Trophoblast cell (in vitro differentiated cells and primary cell): ENCODE results near the gene YBX1.

Experiments used
- DNase-seq, 2 donors: peaks; one replicate each; pipeline ENCODE4 v3.0.0-alpha.2; 2016
- H2AFZ ChIP-seq: 2 replicates; pipeline ENCODE4 v1.6.1; 2013; ENCODE audit warnings: low read length, moderate library complexity, mild to moderate bottlenecking; ENCODE audit not compliant: insufficient read depth, poor library complexity
- H2AK5ac ChIP-seq: 2 replicates; pipeline ENCODE4 v1.6.1; 2013; ENCODE audit warnings: mild to moderate bottlenecking, low read length
- H2BK120ac ChIP-seq: 2 replicates; pipeline ENCODE4 v1.6.1; 2013; ENCODE audit warnings: low read length, mild to moderate bottlenecking, moderate library complexity; ENCODE audit not compliant: insufficient read depth, poor library complexity
- H2BK12ac ChIP-seq: 2 replicates; pipeline ENCODE4 v1.6.1; 2013; ENCODE audit warnings: mild to moderate bottlenecking, low read length, moderate library complexity
- H2BK5ac ChIP-seq: 2 replicates; pipeline ENCODE4 v1.6.1; 2013; ENCODE audit warnings: low read length, low read depth, moderate library complexity, mild to moderate bottlenecking; ENCODE audit not compliant: poor library complexity
- H3K14ac ChIP-seq: 2 replicates; pipeline ENCODE4 v1.6.1; 2013; ENCODE audit warnings: mild to moderate bottlenecking, low read length
- H3K18ac ChIP-seq: 2 replicates; pipeline ENCODE4 v1.6.1; 2013; ENCODE audit warnings: mild to moderate bottlenecking, low read length
- H3K23ac ChIP-seq: 2 replicates; pipeline ENCODE4 v1.6.1; 2013; ENCODE audit warnings: low read length
- H3K27ac ChIP-seq: 2 replicates; pipeline ENCODE4 v1.5.1; 2013; ENCODE audit warnings: low read depth, mild to moderate bottlenecking, inconsistent platforms, low read length, moderate library complexity
- H3K27me3 ChIP-seq: 2 replicates; pipeline ENCODE4 v1.6.1; 2013; ENCODE audit warnings: inconsistent platforms, mild to moderate bottlenecking, low read length, moderate library complexity; ENCODE audit not compliant: insufficient read depth
- H3K36me3 ChIP-seq, 2 experiments: 1 replicate in 1 of 2; 2 replicates in 1 of 2; pipeline ENCODE4 v1.6.1; 2013; ENCODE audit warnings: low read length in 2 of 2, mild to moderate bottlenecking in 2 of 2, moderate library complexity in 1 of 2; ENCODE audit not compliant: insufficient read depth in 2 of 2, control insufficient read depth in 1 of 2
- H3K4ac ChIP-seq: 2 replicates; pipeline ENCODE4 v1.6.1; 2013; ENCODE audit warnings: low read depth, mild to moderate bottlenecking, low read length, moderate library complexity
- H3K4me1 ChIP-seq, 2 experiments: 1 replicate in 1 of 2; 2 replicates in 1 of 2; pipeline ENCODE4 v1.6.1; 2013; ENCODE audit warnings: low read length in 2 of 2, mild to moderate bottlenecking in 2 of 2, moderate library complexity in 1 of 2; ENCODE audit not compliant: insufficient read depth in 2 of 2, control insufficient read depth in 1 of 2
- H3K4me2 ChIP-seq: 2 replicates; pipeline ENCODE4 v1.6.1; 2013; ENCODE audit warnings: inconsistent platforms, mild to moderate bottlenecking, low read length, moderate library complexity
- H3K4me3 ChIP-seq: 2 replicates; pipeline ENCODE4 v1.5.1; 2013; ENCODE audit warnings: mild to moderate bottlenecking, low read depth, low read length, inconsistent platforms
- H3K79me1 ChIP-seq: one replicate; pipeline ENCODE4 v1.6.1; 2013; ENCODE audit warnings: low read length
- H3K79me2 ChIP-seq: 2 replicates; pipeline ENCODE4 v1.6.1; 2013; ENCODE audit warnings: low read length, mild to moderate bottlenecking; ENCODE audit not compliant: control insufficient read depth, insufficient read depth, poor library complexity
- H3K9ac ChIP-seq: 2 replicates; pipeline ENCODE4 v1.6.1; 2013; ENCODE audit warnings: mild to moderate bottlenecking, low read length
- H3K9me3 ChIP-seq: 2 replicates; pipeline ENCODE4 v1.6.1; 2013; ENCODE audit warnings: low read depth, mild to moderate bottlenecking, control low read depth, inconsistent platforms, low read length; ENCODE audit not compliant: insufficient read depth
- H4K12ac ChIP-seq: 2 replicates; pipeline ENCODE4 v1.6.1; 2013; ENCODE audit warnings: low read depth, mild to moderate bottlenecking, low read length, moderate library complexity
- H4K8ac ChIP-seq: 2 replicates; pipeline ENCODE4 v1.6.1; 2013; ENCODE audit warnings: low read depth, mild to moderate bottlenecking, low read length, moderate library complexity
- H4K91ac ChIP-seq: one replicate; pipeline ENCODE4 v1.6.1; 2013; ENCODE audit warnings: low read depth, mild to moderate bottlenecking, low read length, moderate library complexity
- WGBS: extraction: QIAGEN DNeasy Blood & Tissue Kit; methylation state at CpG from one replicate; pipeline ENCODE4 v1.1.7; 2013; ENCODE audit warnings: missing lambda C conversion rate; ENCODE audit not compliant: insufficient read length, insufficient coverage; ENCODE audit errors: extremely low coverage; 5-methylcytosine and 5-hydroxymethylcytosine counted together

Gene YBX1

GRCh38 chr1:42676534-42677087 lies 5.6 kb upstream of the YBX1 start:
- H3K23ac ChIP-seq: no peak overlapping the region
- no CpG with 5 or more reads among the region's 3 CpGs for WGBS
- H3K27ac ChIP-seq: no peak overlapping the region
- H2BK5ac ChIP-seq: no peak overlapping the region
- H4K12ac ChIP-seq: no peak overlapping the region
- H2AFZ ChIP-seq: no peak overlapping the region
- H3K4me2 ChIP-seq: no peak overlapping the region
- H3K9me3 ChIP-seq: no peaks in the 10 kb centered on the region
- peaks cover under 1% of the 10 kb centered on the region for H3K79me1 ChIP-seq
- no peak overlapping the region for H3K4me3 ChIP-seq
- H2BK12ac ChIP-seq: no peak overlapping the region
- no peak overlapping the region for H4K8ac ChIP-seq
- no peak for DNase-seq
- H3K79me2 ChIP-seq: peaks cover 2% of the 10 kb centered on the region
- no peak overlapping the region for H3K18ac ChIP-seq
- H3K9ac ChIP-seq: no peak overlapping the region
- H3K4ac ChIP-seq: no peak overlapping the region
- H2AK5ac ChIP-seq: no peak overlapping the region
- no peak overlapping the region for H3K14ac ChIP-seq
- peaks cover 2 to 6% of the 10 kb centered on the region in 2 experiments for H3K4me1 ChIP-seq
- no peak overlapping the region for H2BK120ac ChIP-seq
- no peak overlapping the region for H4K91ac ChIP-seq
- H3K27me3 ChIP-seq: no peaks in the 10 kb centered on the region
- H3K36me3 ChIP-seq: peaks cover 1 to 12% of the 10 kb centered on the region in 2 experiments

DNA sequence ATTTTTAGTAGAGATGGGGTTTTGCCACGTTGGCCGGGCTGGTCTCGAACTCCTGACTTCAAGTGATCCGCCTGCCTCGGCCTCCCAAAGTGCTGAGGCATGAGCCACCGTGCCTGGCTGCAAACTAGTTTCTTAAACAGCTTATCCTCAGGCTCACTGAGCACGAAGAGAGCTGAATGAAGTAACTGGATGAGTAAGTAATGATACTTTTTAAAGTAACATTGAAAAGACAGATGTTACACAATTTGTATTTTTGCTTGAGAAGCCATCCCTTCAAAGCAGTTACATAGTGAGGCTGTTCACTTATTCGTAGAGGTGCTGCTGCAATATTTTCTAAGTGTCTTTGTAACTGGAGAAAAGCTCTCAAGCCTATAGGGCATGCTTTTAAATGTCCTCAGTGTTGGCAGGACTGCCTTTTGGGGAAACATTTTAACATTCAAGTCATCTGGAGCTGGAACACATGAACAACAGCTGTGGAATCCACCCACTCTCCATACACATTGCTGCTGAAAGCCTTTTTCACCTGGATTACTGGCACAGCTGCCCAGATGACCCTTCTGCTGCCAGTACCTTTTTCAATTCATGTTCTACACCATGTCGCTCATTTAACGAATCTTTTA lies 2.7 kb upstream of the YBX1 start:
- H3K4ac ChIP-seq: no peak overlapping the region
- H2AK5ac ChIP-seq: no peak overlapping the region
- WGBS: no CpG with 5 or more reads among the region's 10 CpGs

GRCh38 chr1:42680055-42680454 lies 2.2 kb upstream of the YBX1 start:
- Histone ChIP-seq H2BK12ac (no peak overlapping the region), H3K27me3 (no peaks in the 10 kb centered on the region), H3K4me3 (no peak overlapping the region), H2BK120ac (no peak overlapping the region), H4K12ac (no peak overlapping the region), H3K79me2 (peaks cover 15% of the 10 kb centered on the region), H3K4me2 (no peak overlapping the region), H3K18ac (no peak overlapping the region), H3K14ac (no peak overlapping the region), H3K4ac (no peak overlapping the region), H4K8ac (no peak overlapping the region), H4K91ac (no peak overlapping the region), H3K4me1 (peaks cover 6 to 9% of the 10 kb centered on the region in 2 experiments), H3K23ac (no peak overlapping the region), H3K9me3 (no peaks in the 10 kb centered on the region), H3K27ac (no peak overlapping the region), H2BK5ac (no peak overlapping the region), H3K79me1 (peaks cover 5% of the 10 kb centered on the region), H2AFZ (no peak overlapping the region), H2AK5ac (no peak overlapping the region), H3K9ac (no peak overlapping the region), H3K36me3 (peaks cover 1 to 10% of the 10 kb centered on the region in 2 experiments)
- WGBS: no CpG with 5 or more reads among the region's 2 CpGs
- no peak for DNase-seq

More for the DNA sequence above, 2.7 kb upstream of the YBX1 start:
- Histone ChIP-seq H3K27ac (no peak overlapping the region), H3K18ac (no peak overlapping the region), H2BK5ac (no peak overlapping the region), H3K27me3 (no peaks in the 10 kb centered on the region), H2BK120ac (no peak overlapping the region), H3K9me3 (no peaks in the 10 kb centered on the region), H3K4me3 (no peak overlapping the region), H3K79me2 (peaks cover 15% of the 10 kb centered on the region), H4K91ac (no peak overlapping the region), H3K4me2 (no peak overlapping the region), H3K9ac (no peak overlapping the region), H2BK12ac (no peak overlapping the region), H3K36me3 (peaks cover 3 to 13% of the 10 kb centered on the region in 2 experiments), H3K23ac (no peak overlapping the region), H3K14ac (no peak overlapping the region), H3K79me1 (peaks cover 5% of the 10 kb centered on the region), H2AFZ (no peak overlapping the region), H3K4me1 (peaks cover 6 to 9% of the 10 kb centered on the region in 2 experiments), H4K12ac (no peak overlapping the region), H4K8ac (no peak overlapping the region)
- no peak for DNase-seq

GRCh38 chr1:42680921-42681683 lies 1.1 kb upstream of the YBX1 start:
- H2AK5ac ChIP-seq: no peak overlapping the region
- H3K4me2 ChIP-seq: peak overlapping the region; percentile 83
- H2AFZ ChIP-seq: no peak overlapping the region
- no peak overlapping the region for H2BK12ac ChIP-seq
- H3K18ac ChIP-seq: no peak overlapping the region
- DNase-seq: peak in 1 of 2 donors; percentile 42
- H4K8ac ChIP-seq: peak overlapping the region; percentile 73
- H3K9me3 ChIP-seq: no peaks in the 10 kb centered on the region
- H3K9ac ChIP-seq: no peak overlapping the region
- H3K14ac ChIP-seq: no peak overlapping the region
- H4K91ac ChIP-seq: no peak overlapping the region
- H2BK120ac ChIP-seq: no peak overlapping the region
- H3K23ac ChIP-seq: no peak overlapping the region
- H3K36me3 ChIP-seq: peaks cover 1 to 3% of the 10 kb centered on the region in 2 experiments
- H3K79me2 ChIP-seq: peaks cover 17% of the 10 kb centered on the region
- H4K12ac ChIP-seq: no peak overlapping the region
- H3K27me3 ChIP-seq: no peaks in the 10 kb centered on the region
- no peak overlapping the region for H3K4ac ChIP-seq
- peaks cover 6 to 9% of the 10 kb centered on the region in 2 experiments for H3K4me1 ChIP-seq
- H3K79me1 ChIP-seq: peaks cover 5% of the 10 kb centered on the region
- H3K4me3 ChIP-seq: no peak overlapping the region
- WGBS: no CpG with 5 or more reads among the region's 18 CpGs
- H3K27ac ChIP-seq: no peak overlapping the region
- H2BK5ac ChIP-seq: no peak overlapping the region
